ENCODE results near the gene IRF8.

Gene IRF8

GRCh38 chr16:85883813-85884212 is 15.1 kb upstream of the IRF8 start:
- H3K4me3 ChIP-seq (replicated peaks in 1 of 2; ENCODE audit: low read depth in 2 of 2, low read length in 2 of 2): no peak overlapping the region
- no peak for TF ChIP-seq CTCF (IDR thresholded peaks at IDR 0.05; ENCODE audit: low read depth, low read length)
- DNase-seq (ENCODE audit: low read depth in 2 of 2): no peak

GRCh38 chr16:85884808-85885463 is 14.0 kb upstream of the IRF8 start:
- TF ChIP-seq CTCF (IDR thresholded peaks at IDR 0.05; ENCODE audit: low read depth, low read length): no peak
- H3K4me3 ChIP-seq (replicated peaks in 1 of 2; ENCODE audit: low read depth in 2 of 2, low read length in 2 of 2): no peak overlapping the region
- DNase-seq (ENCODE audit: low read depth in 2 of 2): no peak

- TF ChIP-seq CTCF (IDR thresholded peaks at IDR 0.05; ENCODE audit: low read depth, low read length): no peak
- DNase-seq (ENCODE audit: low read depth in 2 of 2): no peak
- no peak overlapping the region for H3K4me3 ChIP-seq (replicated peaks in 1 of 2; ENCODE audit: low read depth in 2 of 2, low read length in 2 of 2)
These were observed 13.4 kb upstream of the IRF8 start for GRCh38 chr16:85885537-85885936.

GRCh38 chr16:85888405-85889331 is 10.3 kb upstream of the IRF8 start:
- DNase-seq (ENCODE audit: low read depth in 2 of 2): peak; percentile 70 to 89
- no peak for TF ChIP-seq CTCF (IDR thresholded peaks at IDR 0.05; ENCODE audit: low read depth, low read length)
- H3K4me3 ChIP-seq (replicated peaks in 1 of 2; ENCODE audit: low read depth in 2 of 2, low read length in 2 of 2): no peak overlapping the region

- no peak overlapping the region for H3K4me3 ChIP-seq (replicated peaks in 1 of 2; ENCODE audit: low read depth in 2 of 2, low read length in 2 of 2)
- no peak for DNase-seq (ENCODE audit: low read depth in 2 of 2)
- TF ChIP-seq CTCF (IDR thresholded peaks at IDR 0.05; ENCODE audit: low read depth, low read length): no peak
These were observed 7.8 kb upstream of the IRF8 start for GRCh38 chr16:85891033-85891775.

- no peak for DNase-seq (ENCODE audit: low read depth in 2 of 2)
- H3K4me3 ChIP-seq (replicated peaks in 1 of 2; ENCODE audit: low read depth in 2 of 2, low read length in 2 of 2): no peak overlapping the region
- TF ChIP-seq CTCF (IDR thresholded peaks at IDR 0.05; ENCODE audit: low read depth, low read length): no peak
These were observed 7.2 kb upstream of the IRF8 start for GRCh38 chr16:85891776-85892166.

Measured in cardiac fibroblast (primary cell).